ENCODE measurements around the gene ACOX3. TPM values are rescaled to one million over a fixed set of nuclear protein-coding genes. Genes with fewer than 3 reads are reported as not detected.

The ACOX3 gene
- total RNA-seq, 1 donor from 2014 or later, result 51.6 TPM

GRCh38 chr4:8318509-8318908 lies 122.0 kb downstream of the ACOX3 start:
- DNase-seq (ENCODE audit: low spot score), result no peak
- Mint-ChIP-seq H3K27ac (ENCODE audit: unreplicated experiment) (no peak overlapping the region), H3K36me3 (ENCODE audit: low read depth) (no peaks in the 10 kb centered on the region), H3K9me3 (ENCODE audit: low read depth) (peaks cover 6% of the 10 kb centered on the region), H3K4me1 (ENCODE audit: low read depth) (peaks cover 14% of the 10 kb centered on the region), H3K27me3 (ENCODE audit: low read depth) (peaks cover 1% of the 10 kb centered on the region), H3K4me3 (ENCODE audit: unreplicated experiment) (no peak overlapping the region)
- TF ChIP-seq CTCF (IDR thresholded peaks at IDR 0.05), result no peak

GRCh38 chr4:8317474-8317873 lies 123.0 kb downstream of the ACOX3 start:
- peaks cover 14% of the 10 kb centered on the region for H3K4me1 Mint-ChIP-seq (ENCODE audit: low read depth)
- no peak overlapping the region for H3K4me3 Mint-ChIP-seq (ENCODE audit: unreplicated experiment)
- peaks cover 15% of the 10 kb centered on the region for H3K9me3 Mint-ChIP-seq (ENCODE audit: low read depth)
- no peaks in the 10 kb centered on the region for H3K27me3 Mint-ChIP-seq (ENCODE audit: low read depth)
- TF ChIP-seq CTCF (IDR thresholded peaks at IDR 0.05), result no peak
- H3K36me3 Mint-ChIP-seq (ENCODE audit: low read depth), result no peaks in the 10 kb centered on the region
- no peak for DNase-seq (ENCODE audit: low spot score)
- no peak overlapping the region for H3K27ac Mint-ChIP-seq (ENCODE audit: unreplicated experiment)

- no peak for TF ChIP-seq CTCF (IDR thresholded peaks at IDR 0.05)
- Mint-ChIP-seq H3K9me3 (ENCODE audit: low read depth) (peaks cover 19% of the 10 kb centered on the region), H3K4me3 (ENCODE audit: unreplicated experiment) (no peak overlapping the region), H3K27ac (ENCODE audit: unreplicated experiment) (no peak overlapping the region), H3K36me3 (ENCODE audit: low read depth) (peaks cover 2% of the 10 kb centered on the region), H3K27me3 (ENCODE audit: low read depth) (no peaks in the 10 kb centered on the region), H3K4me1 (ENCODE audit: low read depth) (peaks cover 14% of the 10 kb centered on the region)
- peak; percentile 79 for DNase-seq (ENCODE audit: low spot score)
Observed at GRCh38 chr4:8316911-8317351, 123.6 kb downstream of the ACOX3 start.

Other genes starting within 250 kb of the ACOX3 start
- gene SH3TC1, start 241.4 kb downstream of the ACOX3 start, total RNA-seq, result 1.2 to 1.4 TPM (median 1.2 TPM) in 3 replicates
- gene HTRA3, start 171.0 kb downstream of the ACOX3 start, total RNA-seq, result 0.68 to 4.8 TPM (median 3.5 TPM) in 3 replicates
- gene TRMT44, start 54 bp upstream of the ACOX3 start, total RNA-seq, result 12.4 to 18.0 TPM (median 15.6 TPM) in 3 replicates
- gene GPR78, start 139.7 kb upstream of the ACOX3 start, total RNA-seq, result 0.15 to 1.2 TPM (median 0.44 TPM) in 3 replicates
- 8.9 to 22.2 TPM (median 9.5 TPM) in 3 replicates for gene CPZ, start 152.0 kb upstream of the ACOX3 start, total RNA-seq

Measured in chondrocyte (in vitro differentiated cells).